Measurements from ENCODE around the gene FAF1. TPM values are rescaled to one million over a fixed set of nuclear protein-coding genes. Genes with fewer than 3 reads are reported as not detected.

The FAF1 gene
- total and polyA plus RNA-seq, 2 of the 8 experiments (the other 6 are each of a cell fraction or from before 2014, with no cell fraction given): 10.8 to 65.9 TPM

DNA sequence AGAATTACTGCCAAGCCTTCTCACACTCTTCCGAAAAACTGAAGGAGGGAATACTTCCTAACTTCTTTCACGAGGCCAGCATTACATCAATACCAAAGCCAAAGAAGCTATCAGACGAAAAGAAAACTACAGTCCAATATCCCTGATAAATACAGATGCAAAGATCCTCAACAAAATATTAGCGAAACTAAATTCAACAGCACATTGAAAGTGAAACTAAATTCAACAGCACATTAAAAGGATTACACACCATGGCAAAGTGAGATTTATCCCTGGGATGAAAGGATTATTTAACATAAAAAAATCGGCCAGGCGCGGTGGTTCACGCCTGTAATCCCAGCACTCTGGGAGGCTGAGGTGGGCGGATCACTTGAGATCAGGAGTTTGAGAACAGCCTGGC lies 176.8 kb downstream of the FAF1 start (continued):
- TF ChIP-seq, protein P1, sequence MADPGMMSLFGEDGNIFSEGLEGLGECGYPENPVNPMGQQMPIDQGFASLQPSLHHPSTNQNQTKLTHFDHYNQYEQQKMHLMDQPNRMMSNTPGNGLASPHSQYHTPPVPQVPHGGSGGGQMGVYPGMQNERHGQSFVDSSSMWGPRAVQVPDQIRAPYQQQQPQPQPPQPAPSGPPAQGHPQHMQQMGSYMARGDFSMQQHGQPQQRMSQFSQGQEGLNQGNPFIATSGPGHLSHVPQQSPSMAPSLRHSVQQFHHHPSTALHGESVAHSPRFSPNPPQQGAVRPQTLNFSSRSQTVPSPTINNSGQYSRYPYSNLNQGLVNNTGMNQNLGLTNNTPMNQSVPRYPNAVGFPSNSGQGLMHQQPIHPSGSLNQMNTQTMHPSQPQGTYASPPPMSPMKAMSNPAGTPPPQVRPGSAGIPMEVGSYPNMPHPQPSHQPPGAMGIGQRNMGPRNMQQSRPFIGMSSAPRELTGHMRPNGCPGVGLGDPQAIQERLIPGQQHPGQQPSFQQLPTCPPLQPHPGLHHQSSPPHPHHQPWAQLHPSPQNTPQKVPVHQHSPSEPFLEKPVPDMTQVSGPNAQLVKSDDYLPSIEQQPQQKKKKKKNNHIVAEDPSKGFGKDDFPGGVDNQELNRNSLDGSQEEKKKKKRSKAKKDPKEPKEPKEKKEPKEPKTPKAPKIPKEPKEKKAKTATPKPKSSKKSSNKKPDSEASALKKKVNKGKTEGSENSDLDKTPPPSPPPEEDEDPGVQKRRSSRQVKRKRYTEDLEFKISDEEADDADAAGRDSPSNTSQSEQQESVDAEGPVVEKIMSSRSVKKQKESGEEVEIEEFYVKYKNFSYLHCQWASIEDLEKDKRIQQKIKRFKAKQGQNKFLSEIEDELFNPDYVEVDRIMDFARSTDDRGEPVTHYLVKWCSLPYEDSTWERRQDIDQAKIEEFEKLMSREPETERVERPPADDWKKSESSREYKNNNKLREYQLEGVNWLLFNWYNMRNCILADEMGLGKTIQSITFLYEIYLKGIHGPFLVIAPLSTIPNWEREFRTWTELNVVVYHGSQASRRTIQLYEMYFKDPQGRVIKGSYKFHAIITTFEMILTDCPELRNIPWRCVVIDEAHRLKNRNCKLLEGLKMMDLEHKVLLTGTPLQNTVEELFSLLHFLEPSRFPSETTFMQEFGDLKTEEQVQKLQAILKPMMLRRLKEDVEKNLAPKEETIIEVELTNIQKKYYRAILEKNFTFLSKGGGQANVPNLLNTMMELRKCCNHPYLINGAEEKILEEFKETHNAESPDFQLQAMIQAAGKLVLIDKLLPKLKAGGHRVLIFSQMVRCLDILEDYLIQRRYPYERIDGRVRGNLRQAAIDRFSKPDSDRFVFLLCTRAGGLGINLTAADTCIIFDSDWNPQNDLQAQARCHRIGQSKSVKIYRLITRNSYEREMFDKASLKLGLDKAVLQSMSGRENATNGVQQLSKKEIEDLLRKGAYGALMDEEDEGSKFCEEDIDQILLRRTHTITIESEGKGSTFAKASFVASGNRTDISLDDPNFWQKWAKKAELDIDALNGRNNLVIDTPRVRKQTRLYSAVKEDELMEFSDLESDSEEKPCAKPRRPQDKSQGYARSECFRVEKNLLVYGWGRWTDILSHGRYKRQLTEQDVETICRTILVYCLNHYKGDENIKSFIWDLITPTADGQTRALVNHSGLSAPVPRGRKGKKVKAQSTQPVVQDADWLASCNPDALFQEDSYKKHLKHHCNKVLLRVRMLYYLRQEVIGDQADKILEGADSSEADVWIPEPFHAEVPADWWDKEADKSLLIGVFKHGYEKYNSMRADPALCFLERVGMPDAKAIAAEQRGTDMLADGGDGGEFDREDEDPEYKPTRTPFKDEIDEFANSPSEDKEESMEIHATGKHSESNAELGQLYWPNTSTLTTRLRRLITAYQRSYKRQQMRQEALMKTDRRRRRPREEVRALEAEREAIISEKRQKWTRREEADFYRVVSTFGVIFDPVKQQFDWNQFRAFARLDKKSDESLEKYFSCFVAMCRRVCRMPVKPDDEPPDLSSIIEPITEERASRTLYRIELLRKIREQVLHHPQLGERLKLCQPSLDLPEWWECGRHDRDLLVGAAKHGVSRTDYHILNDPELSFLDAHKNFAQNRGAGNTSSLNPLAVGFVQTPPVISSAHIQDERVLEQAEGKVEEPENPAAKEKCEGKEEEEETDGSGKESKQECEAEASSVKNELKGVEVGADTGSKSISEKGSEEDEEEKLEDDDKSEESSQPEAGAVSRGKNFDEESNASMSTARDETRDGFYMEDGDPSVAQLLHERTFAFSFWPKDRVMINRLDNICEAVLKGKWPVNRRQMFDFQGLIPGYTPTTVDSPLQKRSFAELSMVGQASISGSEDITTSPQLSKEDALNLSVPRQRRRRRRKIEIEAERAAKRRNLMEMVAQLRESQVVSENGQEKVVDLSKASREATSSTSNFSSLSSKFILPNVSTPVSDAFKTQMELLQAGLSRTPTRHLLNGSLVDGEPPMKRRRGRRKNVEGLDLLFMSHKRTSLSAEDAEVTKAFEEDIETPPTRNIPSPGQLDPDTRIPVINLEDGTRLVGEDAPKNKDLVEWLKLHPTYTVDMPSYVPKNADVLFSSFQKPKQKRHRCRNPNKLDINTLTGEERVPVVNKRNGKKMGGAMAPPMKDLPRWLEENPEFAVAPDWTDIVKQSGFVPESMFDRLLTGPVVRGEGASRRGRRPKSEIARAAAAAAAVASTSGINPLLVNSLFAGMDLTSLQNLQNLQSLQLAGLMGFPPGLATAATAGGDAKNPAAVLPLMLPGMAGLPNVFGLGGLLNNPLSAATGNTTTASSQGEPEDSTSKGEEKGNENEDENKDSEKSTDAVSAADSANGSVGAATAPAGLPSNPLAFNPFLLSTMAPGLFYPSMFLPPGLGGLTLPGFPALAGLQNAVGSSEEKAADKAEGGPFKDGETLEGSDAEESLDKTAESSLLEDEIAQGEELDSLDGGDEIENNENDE (IDR thresholded peaks at IDR 0.05; ENCODE audit: insufficient replicate concordance, low read length): no peak
- no peak for TF ChIP-seq USF2 (IDR thresholded peaks at IDR 0.05; ENCODE audit: low read length)
- no peak for TF ChIP-seq ZNF274 (IDR thresholded peaks at IDR 0.05; ENCODE audit: borderline replicate concordance, extremely low read depth, low read length)
- TF ChIP-seq TBP (IDR thresholded peaks at IDR 0.05; ENCODE audit: low read depth, low read length): no peak
- TF ChIP-seq BACH1 (IDR thresholded peaks at IDR 0.05; ENCODE audit: low read length): no peak
- TF ChIP-seq EGR1 (IDR thresholded peaks at IDR 0.05; ENCODE audit: borderline replicate concordance, low read depth, low read length): no peak
- no peak for TF ChIP-seq BCL11A (IDR thresholded peaks at IDR 0.05; ENCODE audit: low read depth in 2 of 2, low read length in 2 of 2)
- TF ChIP-seq POLR2A (IDR thresholded peaks at IDR 0.05; ENCODE audit: control extremely low read depth in 1 of 2, low read depth in 2 of 2, low read length in 2 of 2): no peak
- no peak for TF ChIP-seq RBBP5 (IDR thresholded peaks at IDR 0.05; ENCODE audit: borderline replicate concordance, low read depth, low read length)
- TF ChIP-seq TCF12 (IDR thresholded peaks at IDR 0.05; ENCODE audit: low read depth, low read length): no peak
- no peak for TF ChIP-seq MAFK (IDR thresholded peaks at IDR 0.05; ENCODE audit: low read depth, low read length)
- no peak for TF ChIP-seq NANOG (IDR thresholded peaks at IDR 0.05; ENCODE audit: insufficient read depth, low read depth, low read length, poor library complexity, severe bottlenecking)

All from H1 (cell line).